Transverse colon (tissue), 4 donors: ENCODE data around the gene MPP4.

ENCODE experiments used
- CTCF ChIP-seq, 5 experiments: fragments of 200-600 bp in 3 of 5; fragments of 450-650 bp in 2 of 5; sonication (generic) in 3 of 5; IDR thresholded peaks; 1 replicate in 2 of 5; 2 replicates in 3 of 5; pipeline ENCODE4 v1.5.1; 2016 to 2017; ENCODE audit warnings: antibody characterized with exemption in 5 of 5, inconsistent platforms in 3 of 5, mild to moderate bottlenecking in 2 of 5, moderate library complexity in 1 of 5
- POLR2A ChIP-seq: fragments of 450-650 bp; IDR thresholded peaks from one replicate; pipeline ENCODE4 v1.6.1; 2016; ENCODE audit warnings: antibody characterized with exemption, mild to moderate bottlenecking, moderate library complexity
- POLR2AphosphoS5 ChIP-seq, 3 donors: sonication (generic); formaldehyde crosslinking; IDR thresholded peaks; one replicate each; pipeline ENCODE4 v1.6.1; 2016; ENCODE audit warnings: antibody characterized with exemption in 3 of 3

GRCh38 chr2:201697899-201698298 lies 545 bp downstream of the MPP4 start:
- TF ChIP-seq POLR2A (no peak), POLR2AphosphoS5 (IDR thresholded peaks at IDR 0.05) (no peak), CTCF (IDR thresholded peaks at IDR 0.05) (no peak)
